Measurements from ENCODE around the gene BAZ1B.

DNA sequence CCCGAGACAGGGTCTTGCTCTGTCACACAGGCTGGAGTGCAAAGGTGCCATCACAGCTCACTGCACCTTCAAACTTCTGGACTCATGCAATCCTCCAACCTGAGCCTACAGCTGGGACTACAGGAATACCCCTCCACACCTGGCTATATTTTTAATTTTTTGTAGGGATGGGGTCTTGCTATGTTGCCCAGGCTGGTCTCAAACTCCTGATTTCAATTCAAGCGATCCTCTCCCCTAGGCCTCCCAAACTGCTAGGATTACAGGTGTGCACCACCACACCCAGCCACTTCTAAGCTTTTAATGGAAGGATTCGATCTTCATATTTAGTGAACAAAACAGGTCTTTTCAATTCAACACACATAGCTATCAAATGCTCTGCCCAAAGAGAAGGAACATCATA lies 58.8 kb downstream of the BAZ1B start:
- TF ChIP-seq, protein P1, sequence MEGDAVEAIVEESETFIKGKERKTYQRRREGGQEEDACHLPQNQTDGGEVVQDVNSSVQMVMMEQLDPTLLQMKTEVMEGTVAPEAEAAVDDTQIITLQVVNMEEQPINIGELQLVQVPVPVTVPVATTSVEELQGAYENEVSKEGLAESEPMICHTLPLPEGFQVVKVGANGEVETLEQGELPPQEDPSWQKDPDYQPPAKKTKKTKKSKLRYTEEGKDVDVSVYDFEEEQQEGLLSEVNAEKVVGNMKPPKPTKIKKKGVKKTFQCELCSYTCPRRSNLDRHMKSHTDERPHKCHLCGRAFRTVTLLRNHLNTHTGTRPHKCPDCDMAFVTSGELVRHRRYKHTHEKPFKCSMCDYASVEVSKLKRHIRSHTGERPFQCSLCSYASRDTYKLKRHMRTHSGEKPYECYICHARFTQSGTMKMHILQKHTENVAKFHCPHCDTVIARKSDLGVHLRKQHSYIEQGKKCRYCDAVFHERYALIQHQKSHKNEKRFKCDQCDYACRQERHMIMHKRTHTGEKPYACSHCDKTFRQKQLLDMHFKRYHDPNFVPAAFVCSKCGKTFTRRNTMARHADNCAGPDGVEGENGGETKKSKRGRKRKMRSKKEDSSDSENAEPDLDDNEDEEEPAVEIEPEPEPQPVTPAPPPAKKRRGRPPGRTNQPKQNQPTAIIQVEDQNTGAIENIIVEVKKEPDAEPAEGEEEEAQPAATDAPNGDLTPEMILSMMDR (IDR thresholded peaks at IDR 0.05; ENCODE audit: borderline replicate concordance, extremely low read depth, low read length, poor library complexity, severe bottlenecking) = no peak
- TF ChIP-seq EZH2 (IDR thresholded peaks at IDR 0.05; ENCODE audit: borderline replicate concordance, low read depth, low read length, severe bottlenecking) = no peak
